ENCODE data around the gene PARL.
"Not testable (repeated sequence)": the region's sequence is repeated elsewhere in the genome, so short reads cannot be mapped to it uniquely, and the experiment has no call there.

The PARL gene

DNA sequence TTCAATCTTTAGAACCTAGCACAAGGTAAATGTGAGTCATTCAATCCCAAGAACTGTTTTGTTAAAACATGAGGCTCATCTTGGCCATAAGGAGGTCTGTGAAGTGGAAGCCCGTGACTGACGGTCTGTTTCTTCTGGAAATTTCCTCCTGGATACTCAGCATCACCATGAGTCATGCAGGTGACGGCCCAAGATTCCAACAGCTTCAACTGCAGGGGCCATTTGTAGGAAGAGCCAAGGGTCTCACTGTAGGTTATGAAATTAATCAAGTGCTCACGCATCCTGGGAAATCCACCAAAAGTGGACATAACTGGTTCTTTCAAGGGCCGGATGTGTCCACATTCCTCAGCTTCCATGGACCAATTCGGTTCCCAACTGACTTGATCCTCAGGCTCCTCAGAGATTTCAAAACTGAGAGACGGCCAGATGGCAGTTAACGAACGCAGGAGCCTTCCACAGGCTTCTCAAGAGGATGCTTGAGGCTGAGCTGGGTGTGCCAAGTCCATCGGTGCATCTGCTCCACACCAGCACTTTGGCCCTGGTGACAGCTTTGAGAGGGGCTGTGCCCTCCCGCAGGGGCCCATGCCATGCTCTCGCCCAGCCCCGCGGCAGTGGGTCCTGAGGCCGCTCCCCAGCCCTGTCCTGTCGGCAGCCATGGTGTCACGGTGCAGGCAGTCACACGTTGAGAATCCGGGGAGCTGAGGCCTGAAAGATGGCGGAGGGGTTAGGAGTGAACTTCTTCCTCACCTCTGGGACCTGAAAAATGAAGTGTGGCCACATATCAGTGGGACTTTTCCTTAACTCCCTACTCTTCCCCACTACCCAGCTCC, 67.8 kb downstream of the PARL start:
- no peak for DNase-seq

- DNase-seq: no peak
These were observed 68.7 kb downstream of the PARL start for GRCh38 chr3:183815951-183816475.

- no peak for DNase-seq
These were observed 69.1 kb downstream of the PARL start for GRCh38 chr3:183815563-183815940.

- no peak for DNase-seq
These were observed 70.4 kb downstream of the PARL start for GRCh38 chr3:183814240-183814639.

- DNase-seq: no peak
These were observed 71.8 kb downstream of the PARL start for GRCh38 chr3:183812761-183813445.

- no peak for DNase-seq
These were observed 73.0 kb downstream of the PARL start for GRCh38 chr3:183811638-183812037.

DNA sequence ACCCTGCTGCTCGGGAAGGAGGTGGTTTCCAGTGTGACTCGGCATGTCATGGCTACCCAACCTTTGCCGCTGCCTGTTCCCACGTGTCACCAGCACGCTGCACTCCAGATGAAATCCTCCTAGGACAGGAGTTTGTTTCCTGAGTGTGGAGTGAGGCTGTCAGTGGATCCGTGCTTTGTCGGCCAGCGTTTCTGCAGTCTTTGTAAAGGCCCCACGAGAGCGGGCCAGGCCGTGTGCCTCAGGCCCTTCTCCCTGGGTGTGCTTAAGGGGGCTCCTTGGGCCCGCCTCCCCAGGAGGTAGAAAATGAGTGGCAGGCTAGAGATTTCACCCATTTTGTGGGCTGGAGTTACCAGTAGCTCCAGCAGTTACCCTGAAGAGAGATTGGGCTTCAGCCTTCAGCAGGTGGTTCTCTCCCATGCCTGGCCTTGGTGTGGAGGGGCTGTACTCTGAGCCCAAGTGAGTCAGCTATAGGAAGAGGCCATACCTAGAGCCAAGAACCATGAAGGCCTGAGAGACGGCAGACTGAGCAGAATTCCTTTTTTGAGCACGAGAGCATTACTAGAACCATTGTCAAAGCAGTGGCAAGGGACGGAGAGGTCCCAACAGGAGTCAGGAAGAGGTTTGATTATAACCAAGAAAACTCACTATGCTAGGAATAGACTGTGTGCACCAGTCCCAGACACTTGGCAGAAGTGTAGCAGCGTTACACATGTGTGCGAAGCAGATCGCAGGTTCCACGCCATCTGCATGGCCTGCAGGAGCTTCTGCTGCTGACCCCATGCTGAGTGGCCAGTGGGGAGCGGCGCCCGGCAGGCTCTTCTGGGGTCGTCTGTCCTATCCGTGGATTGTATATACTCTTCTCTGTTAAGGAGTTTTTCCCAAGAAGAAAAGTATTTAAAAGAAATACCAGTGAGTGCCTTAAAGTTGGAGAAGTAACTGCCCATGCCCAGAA, 73.8 kb downstream of the PARL start:
- no peak for DNase-seq

DNA sequence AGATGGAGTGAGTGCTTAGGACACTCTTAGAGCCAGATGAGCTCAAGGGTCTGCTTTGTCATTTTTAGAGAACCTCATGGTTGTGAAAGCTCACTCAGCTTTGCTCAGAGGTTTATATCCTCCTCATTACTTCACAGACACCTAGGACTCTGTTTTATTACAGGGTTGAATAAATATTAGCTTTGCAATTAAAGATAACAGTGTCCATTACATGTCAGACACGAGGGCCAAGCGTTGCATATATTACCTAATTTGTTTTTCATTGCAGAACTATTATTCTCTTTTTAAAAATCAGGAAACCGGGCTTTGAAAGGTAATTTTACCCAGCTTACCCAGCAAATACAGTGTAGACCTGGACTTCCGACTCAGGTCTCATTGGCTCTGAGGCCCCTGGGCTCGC, 75.4 kb downstream of the PARL start:
- DNase-seq: no peak

GRCh38 chr3:183808355-183808754, 76.3 kb downstream of the PARL start:
- no peak for DNase-seq

DNA sequence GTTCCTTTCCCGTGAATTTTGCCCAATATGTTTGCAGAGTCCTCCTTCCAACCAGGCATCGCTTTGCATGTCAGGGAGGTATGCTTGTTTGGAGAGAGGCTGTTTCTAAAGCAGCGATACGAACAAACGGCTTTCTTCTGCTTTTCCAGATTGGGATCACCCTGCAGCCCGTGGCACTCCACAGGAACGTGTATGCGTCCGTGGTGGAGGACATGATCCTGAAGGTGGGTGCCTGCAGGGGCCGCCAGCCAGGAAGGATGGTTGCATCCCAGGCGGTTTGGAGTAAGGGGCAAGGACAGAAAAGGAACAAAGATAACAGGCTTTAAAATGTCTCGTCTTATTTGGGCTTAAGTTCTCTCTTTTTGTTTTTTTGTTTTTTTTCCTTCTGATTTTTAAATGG, 76.8 kb downstream of the PARL start:
- DNase-seq: no peak

GRCh38 chr3:183807209-183807728, 77.4 kb downstream of the PARL start:
- no peak for DNase-seq

DNA sequence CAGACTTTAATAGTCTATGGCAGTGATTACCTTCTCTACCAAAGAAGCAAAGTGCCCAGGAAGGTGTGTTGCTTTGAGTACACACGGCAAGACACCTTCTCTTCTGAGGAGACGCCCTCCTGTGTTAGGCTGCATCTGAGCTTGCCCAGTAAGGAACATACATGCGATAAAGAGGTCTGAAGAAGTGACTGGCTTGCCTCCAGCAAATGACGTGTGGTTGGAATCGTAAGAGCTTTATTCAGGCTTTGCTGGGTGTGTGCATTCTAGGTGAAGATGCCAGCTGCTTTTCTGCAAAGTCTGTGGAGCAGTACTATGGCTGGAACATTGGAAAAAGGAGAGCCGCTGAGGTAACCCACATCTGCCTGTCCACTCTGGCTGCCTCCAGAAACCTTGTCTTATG, 81.7 kb downstream of the PARL start:
- DNase-seq: no peak

DNA sequence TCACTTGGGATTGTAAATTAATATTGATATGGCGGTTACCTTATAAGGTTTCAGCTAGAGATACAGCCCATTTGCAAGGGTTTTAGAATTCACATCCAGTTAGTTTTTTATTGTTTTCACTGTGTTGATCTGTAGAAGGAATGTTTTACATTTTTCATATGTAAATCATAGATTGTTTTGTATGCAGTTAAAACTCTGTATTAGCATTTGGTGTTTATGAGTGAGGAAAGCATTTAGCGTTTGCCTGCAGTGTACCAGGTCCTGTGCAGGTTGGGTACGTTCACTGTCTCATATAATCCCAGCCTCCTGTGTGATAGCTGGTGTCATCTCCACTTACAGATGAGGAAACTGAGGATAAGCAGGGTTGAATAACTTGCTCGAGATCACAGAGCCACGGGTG, 83.1 kb downstream of the PARL start:
- no peak for DNase-seq

DNA sequence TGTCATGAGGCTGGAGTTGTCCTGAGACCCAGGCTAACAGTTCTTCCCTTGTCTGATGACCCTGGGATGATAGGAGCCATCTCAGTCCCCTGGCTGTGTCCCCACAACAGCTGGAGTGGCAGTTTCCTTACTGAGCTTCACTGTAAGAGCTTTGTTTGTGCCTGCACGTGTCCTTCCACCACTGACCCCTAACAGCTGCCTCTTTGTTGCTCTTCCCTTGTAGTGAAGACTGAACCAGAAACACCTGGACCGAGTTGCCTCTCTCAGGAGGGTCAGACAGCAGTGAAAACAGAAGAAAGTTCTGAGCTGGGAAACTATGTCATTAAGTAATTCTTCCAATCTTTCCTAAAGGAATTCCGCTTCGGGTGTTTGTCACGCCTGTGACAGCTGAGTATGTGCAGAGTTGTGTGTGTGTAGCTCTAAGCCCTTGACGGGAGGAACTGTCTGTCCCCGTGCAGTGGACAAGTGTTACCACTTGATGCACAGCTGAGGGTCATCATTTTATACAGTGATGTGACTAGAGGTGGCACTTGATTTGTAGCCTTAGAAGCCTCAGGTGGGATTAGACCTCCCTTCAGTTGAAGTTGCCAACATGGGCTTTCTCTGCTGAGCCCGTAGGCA, 84.3 kb downstream of the PARL start:
- DNase-seq: no peak

GRCh38 chr3:183799461-183799860, 85.2 kb downstream of the PARL start:
- no peak for DNase-seq

GRCh38 chr3:183797996-183798395, 86.7 kb downstream of the PARL start:
- DNase-seq: no peak

GRCh38 chr3:183796372-183796771, 88.3 kb downstream of the PARL start:
- DNase-seq: no peak

GRCh38 chr3:183794452-183794851, 90.2 kb downstream of the PARL start:
- DNase-seq: no peak

DNA sequence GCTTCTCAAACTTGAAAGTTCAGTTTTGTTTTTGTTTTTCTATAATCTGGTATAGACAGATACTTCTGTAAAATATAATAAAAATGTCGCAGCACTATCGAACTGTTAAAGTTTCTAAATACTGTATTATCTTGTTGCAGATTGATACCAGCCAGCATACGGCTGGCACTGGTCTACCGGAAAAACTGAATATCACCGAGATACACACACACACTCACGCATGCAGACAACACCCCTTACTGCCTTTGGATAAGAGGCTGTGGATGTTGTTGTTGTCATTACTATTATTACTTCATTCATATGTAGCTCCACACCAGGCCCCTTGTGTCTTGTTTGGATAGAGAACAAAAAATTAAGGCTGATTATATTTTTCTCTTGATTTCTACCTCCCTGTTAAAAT, 91.7 kb downstream of the PARL start:
- no peak for DNase-seq

DNA sequence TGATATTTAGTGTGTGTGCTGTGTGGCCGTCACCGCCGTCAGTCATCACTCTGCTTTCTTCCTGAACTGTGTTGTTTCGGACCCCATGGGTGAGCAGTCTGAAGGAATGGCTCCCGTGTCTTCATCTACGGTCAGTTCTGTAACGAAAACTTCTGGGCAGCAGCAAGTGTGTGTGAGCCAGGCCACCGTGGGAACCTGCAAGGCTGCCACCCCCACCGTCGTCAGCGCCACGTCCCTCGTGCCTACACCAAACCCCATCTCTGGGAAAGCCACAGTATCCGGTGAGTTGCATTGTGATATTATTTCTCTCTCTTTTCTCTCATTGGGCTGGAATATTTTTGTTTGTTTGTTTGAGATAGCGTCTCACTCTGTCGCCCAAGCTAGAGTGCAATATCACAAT, 94.0 kb downstream of the PARL start:
- no peak for DNase-seq

- no peak for DNase-seq
These were observed 94.9 kb downstream of the PARL start for GRCh38 chr3:183789826-183790225.

- DNase-seq: not testable (repeated sequence)
These were observed 100.2 kb downstream of the PARL start for GRCh38 chr3:183784503-183784902.

Measured in eye (tissue), 1 donor.